IMR-90 (cell line): Measurements from ENCODE around the gene ARHGEF17. TPM values are rescaled to one million over a fixed set of nuclear protein-coding genes. Genes with fewer than 3 reads are reported as not detected.

ENCODE experiments used
- ATAC-seq: fragments of 200-7000 bp; cut with Tn5 transposase; 2 replicates; pipeline ENCODE4 v1.9.1; 2020; ENCODE audit warnings: low read depth, mild to moderate bottlenecking, moderate library complexity
- BruUV-seq: library from RNA; stranded (reverse); fragments of 400-500 nt; replicated peaks from 2 replicates; lab custom pipeline; 2021; lab: Mats Ljungman, UMichigan
- CTCF ChIA-PET: fragments of 300-600 bp; formaldehyde crosslinking; extraction: SDS; loops from one replicate; lab custom pipeline; 2021; ENCODE audit warnings: antibody characterized with exemption; lab: Yijun Ruan, JAX
- POLR2A ChIA-PET: fragments of 300-600 bp; sonication (Branson Sonifier 250); formaldehyde crosslinking; loops from one replicate; lab custom pipeline; 2022; ENCODE audit warnings: antibody characterized with exemption; ENCODE audit not compliant: unreplicated experiment; lab: Charles Lee
- DNase-seq: peaks from one replicate; pipeline ENCODE4 v3.0.0; 2013
- H2AFZ ChIP-seq: replicated peaks from 2 replicates; pipeline ENCODE3; 2013; ENCODE audit warnings: low read length, mild to moderate bottlenecking; ENCODE audit not compliant: poor library complexity
- H2AK5ac ChIP-seq: 2 replicates; pipeline ENCODE4 v1.6.1; 2013; ENCODE audit warnings: low read depth, low read length, inconsistent platforms
- H2AK9ac ChIP-seq: replicated peaks from 2 replicates; pipeline ENCODE3; 2013; ENCODE audit warnings: mild to moderate bottlenecking, low read depth, low read length, moderate library complexity; ENCODE audit not compliant: poor library complexity
- H2BK120ac ChIP-seq: 2 replicates; pipeline ENCODE4 v1.6.1; 2013; ENCODE audit warnings: low read depth, low read length, inconsistent platforms
- H2BK15ac ChIP-seq: 3 replicates; pipeline ENCODE4 v1.6.1; 2013; ENCODE audit warnings: low read depth, low read length, inconsistent platforms
- H2BK20ac ChIP-seq: 2 replicates; pipeline ENCODE4 v1.6.1; 2013; ENCODE audit warnings: low read depth, mild to moderate bottlenecking, inconsistent platforms, low read length, moderate library complexity
- H2BK5ac ChIP-seq: 2 replicates; pipeline ENCODE4 v1.6.1; 2013; ENCODE audit warnings: mild to moderate bottlenecking, low read depth, low read length, inconsistent platforms; ENCODE audit not compliant: poor library complexity, severe bottlenecking
- H3K14ac ChIP-seq: replicated peaks from 2 replicates; pipeline ENCODE4 v1.6.1; 2013; ENCODE audit warnings: low read depth, low read length, inconsistent platforms
- H3K18ac ChIP-seq: 2 replicates; pipeline ENCODE4 v1.6.1; 2013; ENCODE audit warnings: low read depth, low read length, control low read depth
- H3K23ac ChIP-seq: 2 replicates; pipeline ENCODE4 v1.6.1; 2013; ENCODE audit warnings: low read depth, low read length, inconsistent platforms
- H3K27ac ChIP-seq: 2 replicates; pipeline ENCODE4 v1.5.1; 2013; ENCODE audit warnings: mild to moderate bottlenecking, control low read depth, low read length; ENCODE audit not compliant: insufficient read depth
- H3K27me3 ChIP-seq: 2 replicates; pipeline ENCODE4 v1.6.1; 2013; ENCODE audit warnings: low read length; ENCODE audit not compliant: control insufficient read depth, insufficient read depth
- H3K36me3 ChIP-seq: 2 replicates; pipeline ENCODE4 v1.6.1; 2013; ENCODE audit warnings: low read length, mixed read lengths; ENCODE audit not compliant: control insufficient read depth, insufficient read depth
- H3K4ac ChIP-seq: 2 replicates; pipeline ENCODE4 v1.6.1; 2013; ENCODE audit warnings: low read depth, low read length, inconsistent platforms
- H3K4me1 ChIP-seq: 2 replicates; pipeline ENCODE4 v1.6.1; 2013; ENCODE audit warnings: low read length, mixed read lengths; ENCODE audit not compliant: control insufficient read depth, insufficient read depth
- H3K4me2 ChIP-seq: 2 replicates; pipeline ENCODE4 v1.6.1; 2013; ENCODE audit warnings: low read depth, mild to moderate bottlenecking, control low read depth, low read length, moderate library complexity
- H3K4me3 ChIP-seq: 2 replicates; pipeline ENCODE4 v1.5.1; 2013; ENCODE audit warnings: low read depth, mild to moderate bottlenecking, control low read depth, low read length, moderate library complexity; ENCODE audit not compliant: insufficient read depth
- H3K56ac ChIP-seq: 2 replicates; pipeline ENCODE4 v1.6.1; 2013; ENCODE audit warnings: low read length, inconsistent platforms; ENCODE audit not compliant: insufficient read depth; ENCODE audit errors: extremely low read depth
- H3K79me1 ChIP-seq, 2 experiments: 2 replicates each; pipeline ENCODE4 v1.6.1; 2013; ENCODE audit warnings: low read length in 2 of 2, inconsistent platforms in 1 of 2, low read depth in 1 of 2
- H3K9ac ChIP-seq: 2 replicates; pipeline ENCODE4 v1.6.1; 2013; ENCODE audit warnings: low read depth, low read length, control low read depth
- H3K9me1 ChIP-seq: 2 replicates; pipeline ENCODE4 v1.6.1; 2013; ENCODE audit warnings: low read length, inconsistent platforms; ENCODE audit not compliant: insufficient read depth
- H3K9me3 ChIP-seq: 2 replicates; pipeline ENCODE4 v1.6.1; 2013; ENCODE audit warnings: low read length; ENCODE audit not compliant: control insufficient read depth, insufficient read depth
- H4K20me1 ChIP-seq: 2 replicates; pipeline ENCODE4 v1.6.1; 2013; ENCODE audit warnings: low read length, inconsistent platforms; ENCODE audit not compliant: insufficient read depth
- H4K5ac ChIP-seq: 2 replicates; pipeline ENCODE4 v1.6.1; 2013; ENCODE audit warnings: mild to moderate bottlenecking, low read depth, low read length, control low read depth
- H4K8ac ChIP-seq, 2 experiments: 2 replicates each; pipeline ENCODE4 v1.6.1; 2013; ENCODE audit warnings: low read depth in 2 of 2, low read length in 2 of 2, control low read depth in 1 of 2, inconsistent platforms in 1 of 2
- H4K91ac ChIP-seq: 2 replicates; pipeline ENCODE4 v1.6.1; 2013; ENCODE audit warnings: low read depth, low read length, inconsistent platforms; ENCODE audit not compliant: insufficient read depth
- BHLHE40 ChIP-seq: fragments of 150-350 bp; IDR thresholded peaks from 2 replicates; pipeline ENCODE4 v1.6.1; 2016; ENCODE audit warnings: mild to moderate bottlenecking, low read depth, low read length
- CEBPB ChIP-seq: IDR thresholded peaks from 2 replicates; pipeline ENCODE4 v1.6.1; 2012; ENCODE audit warnings: low read depth, low read length, improper control_type of control experiment
- CHD1 ChIP-seq: IDR thresholded peaks from 2 replicates; pipeline ENCODE4 v1.6.1; 2012; ENCODE audit warnings: low read depth, low read length, improper control_type of control experiment
- CTCF ChIP-seq: conservative IDR thresholded peaks from 2 replicates; pipeline ENCODE4 v1.5.1; 2012; ENCODE audit warnings: mild to moderate bottlenecking, low read depth, low read length, improper control_type of control experiment
- FOS ChIP-seq: fragments of 150-350 bp; IDR thresholded peaks from 2 replicates; pipeline ENCODE4 v1.6.1; 2016; ENCODE audit warnings: low read depth, low read length
- MAFK ChIP-seq: IDR thresholded peaks from 2 replicates; pipeline ENCODE4 v1.6.1; 2012; ENCODE audit warnings: low read depth, low read length, improper control_type of control experiment
- MAZ ChIP-seq: IDR thresholded peaks from 2 replicates; pipeline ENCODE4 v1.6.1; 2012; ENCODE audit warnings: low read depth, mild to moderate bottlenecking, low read length, improper control_type of control experiment, moderate library complexity, borderline replicate concordance
- MXI1 ChIP-seq: IDR thresholded peaks from 2 replicates; pipeline ENCODE4 v1.6.1; 2012; ENCODE audit warnings: low read depth, mild to moderate bottlenecking, low read length, moderate library complexity, borderline replicate concordance
- NFE2L2 ChIP-seq: fragments of 150-350 bp; IDR thresholded peaks from 2 replicates; pipeline ENCODE4 v1.6.1; 2016; ENCODE audit warnings: low read depth, mild to moderate bottlenecking, low read length
- POLR2A ChIP-seq: IDR thresholded peaks from 2 replicates; pipeline ENCODE4 v1.6.1; 2012; ENCODE audit warnings: mild to moderate bottlenecking, low read depth, low read length
- RAD21 ChIP-seq: IDR thresholded peaks from 2 replicates; pipeline ENCODE4 v1.6.1; 2012; ENCODE audit warnings: low read length, improper control_type of control experiment
- RCOR1 ChIP-seq: IDR thresholded peaks from 2 replicates; pipeline ENCODE4 v1.6.1; 2012; ENCODE audit warnings: mild to moderate bottlenecking, low read length, improper control_type of control experiment; ENCODE audit not compliant: insufficient replicate concordance
- RFX5 ChIP-seq: IDR thresholded peaks from 2 replicates; pipeline ENCODE4 v1.8.0; 2012; ENCODE audit warnings: low read depth, mild to moderate bottlenecking, low read length, moderate library complexity
- SMC3 ChIP-seq: fragments of 150-350 bp; IDR thresholded peaks from 2 replicates; pipeline ENCODE4 v1.6.1; 2016; ENCODE audit warnings: low read depth, mild to moderate bottlenecking, antibody characterized with exemption, low read length, moderate library complexity
- WGBS, 2 experiments: methylation state at CpG; one replicate each; pipeline versions ENCODE4 v1.1.5 to v1.1.7; 2013; ENCODE audit warnings: missing lambda C conversion rate in 2 of 2; ENCODE audit not compliant: insufficient read length in 1 of 2; ENCODE audit errors: extremely low coverage in 2 of 2; 5-methylcytosine and 5-hydroxymethylcytosine counted together
- dilution Hi-C: fragments of 300-500 bp; cut with HindIII; formaldehyde crosslinking; loops from one replicate; pipeline ENCODE4 v1.14.3; 2018; ENCODE audit warnings: low sequenced_read_pairs; ENCODE audit not compliant: unreplicated experiment
- in situ Hi-C: fragments of 300-500 bp; cut with MboI; formaldehyde crosslinking; loops from 3 replicates; pipeline ENCODE4 v1.14.3; 2019; ENCODE audit warnings: low sequenced_read_pairs, inconsistent platforms, mixed read lengths
- intact Hi-C: fragments of 100-400 bp; cut with micrococcal nuclease; formaldehyde crosslinking; loops from 2 replicates; pipeline ENCODE4 v1.10.0; 2022
- polyA plus RNA-seq, 3 experiments: library from polyadenylated mRNA; depleted of rRNA; stranded (reverse); fragments of >200 nt; gene quantifications; 2 replicates each; pipeline ENCODE4 v1.2.3, GENCODE V29; 2012; ENCODE audit warnings: low replicate concordance in 1 of 3
- total RNA-seq: library from RNA; depleted of rRNA; stranded (reverse); fragments of >200 nt; gene quantifications from 2 replicates; pipeline ENCODE4 v1.2.3, GENCODE V29; 2012
- TF ChIP-seq, protein P1 (sequence below): fragments of 150-350 bp; IDR thresholded peaks from 2 replicates; pipeline ENCODE4 v1.6.1; 2017; ENCODE audit warnings: mild to moderate bottlenecking, antibody characterized with exemption, low read length, low read depth

ARHGEF17 gene
- total and polyA plus RNA-seq, 2 of the 4 experiments (the other 2 are of a cell fraction): 21.7 to 97.7 TPM

- dilution Hi-C loops: no loop called here
- Histone ChIP-seq H3K23ac (no peak overlapping the region; the same call in 1 of the 2 replicates), H2AK5ac (no peak overlapping the region), H3K4me3 (no peak overlapping the region), H3K36me3 (no peaks in the 10 kb centered on the region), H3K9me3 (no peaks in the 10 kb centered on the region), H3K4me2 (no peak overlapping the region), H2BK20ac (no peak overlapping the region), H3K4ac (no peak overlapping the region), H4K8ac (no peak overlapping the region), H2AFZ (no peak overlapping the region), H3K9me1 (no peaks in the 10 kb centered on the region), H3K27me3 (peaks cover 26% of the 10 kb centered on the region), H4K20me1 (no peaks in the 10 kb centered on the region), H3K9ac (no peak overlapping the region), H2BK15ac (no peak overlapping the region), H4K5ac (no peak overlapping the region), H3K79me1 (no peaks in the 10 kb centered on the region), H2BK120ac (no peak overlapping the region), H4K91ac (no peak overlapping the region), H3K27ac (no peak overlapping the region), H3K56ac (no peak overlapping the region), H2BK5ac (no peak overlapping the region), H2AK9ac (no peak overlapping the region), H3K14ac (no peak overlapping the region), H3K4me1 (no peaks in the 10 kb centered on the region), H3K18ac (no peak overlapping the region)
- 83% methylated on average over 6 of the region's 11 CpGs; no CpG with 5 or more reads in 1 of the 2 experiments for WGBS, 2 experiments
- TF ChIP-seq MAZ (no peak), RCOR1 (no peak), MXI1 (no peak), CEBPB (no peak), POLR2A (no peak), CTCF (no peak), SMC3 (no peak), BHLHE40 (no peak), RAD21 (no peak), NFE2L2 (no peak), CHD1 (no peak), MAFK (no peak), FOS (no peak), RFX5 (no peak)
- TF ChIP-seq, protein P1, sequence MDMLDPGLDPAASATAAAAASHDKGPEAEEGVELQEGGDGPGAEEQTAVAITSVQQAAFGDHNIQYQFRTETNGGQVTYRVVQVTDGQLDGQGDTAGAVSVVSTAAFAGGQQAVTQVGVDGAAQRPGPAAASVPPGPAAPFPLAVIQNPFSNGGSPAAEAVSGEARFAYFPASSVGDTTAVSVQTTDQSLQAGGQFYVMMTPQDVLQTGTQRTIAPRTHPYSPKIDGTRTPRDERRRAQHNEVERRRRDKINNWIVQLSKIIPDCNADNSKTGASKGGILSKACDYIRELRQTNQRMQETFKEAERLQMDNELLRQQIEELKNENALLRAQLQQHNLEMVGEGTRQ: no peak
- DNase-seq (no peak), ATAC-seq (no peak)
- intact Hi-C loops: no loop called here
- BruUV-seq: no TSS peak
- POLR2A ChIA-PET: no interaction called here
- CTCF ChIA-PET: interaction anchor here (0.9 to 1.4 kb wide), 2 partner anchors 15 to 20 kb away, joined by 3 read pairs; no protein-coding TSS in a partner anchor
- in situ Hi-C loops: no loop called here
These were observed 33.2 kb upstream of the ARHGEF17 start for GRCh38 chr11:73274722-73275380.
